HL-60 (cell line): ENCODE measurements around the gene TNFRSF9.

Experiments used
- DNase-seq, 2 experiments: peaks; one replicate each; pipeline ENCODE4 v3.0.0-alpha.2; 2010 to 2020; ENCODE audit warnings: low read depth in 1 of 2, low spot score in 1 of 2
- H3K27ac ChIP-seq: fragments of 250-450 bp; sonication (Bioruptor Pico); replicated peaks from 2 replicates; pipeline ENCODE4 v1.5.1; 2020; ENCODE audit warnings: mild to moderate bottlenecking, moderate library complexity
- H3K27me3 ChIP-seq: fragments of 250-450 bp; sonication (Bioruptor Pico); 2 replicates; pipeline ENCODE4 v1.5.1; 2021; ENCODE audit warnings: mild to moderate bottlenecking, moderate library complexity; ENCODE audit not compliant: insufficient read depth, poor library complexity, severe bottlenecking
- H3K4me3 ChIP-seq: replicated peaks from 2 replicates; pipeline ENCODE4 v1.5.1; 2011; ENCODE audit warnings: mild to moderate bottlenecking, control low read depth, low read length; ENCODE audit not compliant: insufficient read depth
- GABPA ChIP-seq: IDR thresholded peaks from 2 replicates; pipeline ENCODE4 v1.6.1; 2012; ENCODE audit warnings: low read depth
- POLR2AphosphoS5 ChIP-seq: IDR thresholded peaks from 2 replicates; pipeline ENCODE4 v1.6.1; 2012; ENCODE audit warnings: low read depth
- REST ChIP-seq: IDR thresholded peaks from 2 replicates; pipeline ENCODE4 v1.6.1; 2012; ENCODE audit warnings: low read depth; ENCODE audit not compliant: insufficient replicate concordance
- SPI1 ChIP-seq: IDR thresholded peaks from 2 replicates; pipeline ENCODE4 v1.6.1; 2012; ENCODE audit warnings: low read depth, mild to moderate bottlenecking, borderline replicate concordance
- TF ChIP-seq, protein P1 (sequence below): IDR thresholded peaks from one replicate; pipeline ENCODE4 v1.5.1; 2011; ENCODE audit warnings: low read length, control low read depth, inconsistent platforms; ENCODE audit not compliant: insufficient read depth

Gene TNFRSF9

GRCh38 chr1:7886405-7886745 is 54.3 kb downstream of the TNFRSF9 start:
- DNase-seq, result peak in 1 of 2 experiments; percentile 35
- TF ChIP-seq REST, result no peak
- no peak for TF ChIP-seq SPI1
- TF ChIP-seq GABPA, result no peak
- TF ChIP-seq, protein P1, sequence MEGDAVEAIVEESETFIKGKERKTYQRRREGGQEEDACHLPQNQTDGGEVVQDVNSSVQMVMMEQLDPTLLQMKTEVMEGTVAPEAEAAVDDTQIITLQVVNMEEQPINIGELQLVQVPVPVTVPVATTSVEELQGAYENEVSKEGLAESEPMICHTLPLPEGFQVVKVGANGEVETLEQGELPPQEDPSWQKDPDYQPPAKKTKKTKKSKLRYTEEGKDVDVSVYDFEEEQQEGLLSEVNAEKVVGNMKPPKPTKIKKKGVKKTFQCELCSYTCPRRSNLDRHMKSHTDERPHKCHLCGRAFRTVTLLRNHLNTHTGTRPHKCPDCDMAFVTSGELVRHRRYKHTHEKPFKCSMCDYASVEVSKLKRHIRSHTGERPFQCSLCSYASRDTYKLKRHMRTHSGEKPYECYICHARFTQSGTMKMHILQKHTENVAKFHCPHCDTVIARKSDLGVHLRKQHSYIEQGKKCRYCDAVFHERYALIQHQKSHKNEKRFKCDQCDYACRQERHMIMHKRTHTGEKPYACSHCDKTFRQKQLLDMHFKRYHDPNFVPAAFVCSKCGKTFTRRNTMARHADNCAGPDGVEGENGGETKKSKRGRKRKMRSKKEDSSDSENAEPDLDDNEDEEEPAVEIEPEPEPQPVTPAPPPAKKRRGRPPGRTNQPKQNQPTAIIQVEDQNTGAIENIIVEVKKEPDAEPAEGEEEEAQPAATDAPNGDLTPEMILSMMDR, result no peak
- no peak for TF ChIP-seq POLR2AphosphoS5
- Histone ChIP-seq H3K27me3 (no peaks in the 10 kb centered on the region), H3K4me3 (no peak overlapping the region), H3K27ac (no peak overlapping the region)

GRCh38 chr1:7885513-7886404 is 54.9 kb downstream of the TNFRSF9 start:
- TF ChIP-seq, protein P1, result no peak
- TF ChIP-seq POLR2AphosphoS5 (no peak), SPI1 (no peak), GABPA (no peak), REST (no peak)
- no peak for DNase-seq
- no peak overlapping the region for H3K27ac ChIP-seq
- H3K4me3 ChIP-seq, result no peak overlapping the region
- H3K27me3 ChIP-seq, result no peaks in the 10 kb centered on the region

GRCh38 chr1:7884757-7885156 is 55.9 kb downstream of the TNFRSF9 start:
- H3K4me3 ChIP-seq, result no peak overlapping the region
- H3K27ac ChIP-seq, result no peak overlapping the region
- TF ChIP-seq POLR2AphosphoS5, result no peak
- no peak for DNase-seq
- no peaks in the 10 kb centered on the region for H3K27me3 ChIP-seq

DNA sequence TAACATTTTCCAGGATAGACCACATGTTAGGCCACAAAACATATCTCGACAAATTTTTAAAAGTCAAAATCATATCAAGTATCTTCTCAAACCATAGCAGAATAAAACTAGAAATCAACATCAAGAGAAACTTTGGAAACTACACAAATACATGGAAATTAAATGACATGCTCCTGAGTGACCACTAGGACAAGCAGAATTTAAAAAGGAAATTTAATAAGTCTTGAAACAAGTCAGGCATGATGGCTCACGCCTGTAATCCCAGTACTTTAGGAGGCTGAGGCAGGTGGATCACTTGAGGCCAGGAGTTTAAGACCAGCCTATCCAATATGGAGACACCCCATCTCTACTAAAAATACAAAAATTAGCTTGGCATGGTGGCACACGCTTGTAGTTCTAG is 61.4 kb downstream of the TNFRSF9 start:
- H3K4me3 ChIP-seq, result no peak overlapping the region
- TF ChIP-seq GABPA (no peak), POLR2AphosphoS5 (no peak), SPI1 (no peak), REST (no peak)
- TF ChIP-seq, protein P1, result no peak
- H3K27ac ChIP-seq, result no peak overlapping the region
- no peaks in the 10 kb centered on the region for H3K27me3 ChIP-seq
- DNase-seq, result no peak
